Panc1 (cell line): ENCODE data around the gene RAPGEF3.

Experiments used
- CTCF ChIP-seq: fragments of 450-650 bp; IDR thresholded peaks from 2 replicates; pipeline ENCODE4 v1.5.1; 2017; ENCODE audit warnings: mild to moderate bottlenecking
- POLR2AphosphoS5 ChIP-seq: IDR thresholded peaks from 2 replicates; pipeline ENCODE4 v1.6.1; 2012; ENCODE audit warnings: mild to moderate bottlenecking, low read depth, low read length, moderate library complexity
- REST ChIP-seq, 2 experiments: IDR thresholded peaks; 2 replicates each; pipeline ENCODE4 v1.6.1; 2011 to 2012; ENCODE audit warnings: low read depth in 2 of 2, control low read depth in 1 of 2, low read length in 1 of 2, mild to moderate bottlenecking in 1 of 2, moderate library complexity in 1 of 2; ENCODE audit not compliant: insufficient read depth in 1 of 2
- SIN3A ChIP-seq: IDR thresholded peaks from 2 replicates; pipeline ENCODE4 v1.6.1; 2012; ENCODE audit warnings: low read depth, mild to moderate bottlenecking, low read length, moderate library complexity, borderline replicate concordance; ENCODE audit not compliant: insufficient read depth
- TCF7L2 ChIP-seq: IDR thresholded peaks from 2 replicates; pipeline ENCODE4 v1.6.1; 2011; ENCODE audit warnings: mild to moderate bottlenecking, low read depth, low read length, inconsistent platforms

- TF ChIP-seq POLR2AphosphoS5 = no peak
- TF ChIP-seq CTCF = no peak
- TF ChIP-seq TCF7L2 = no peak
- TF ChIP-seq SIN3A = no peak
- no peak for TF ChIP-seq REST (IDR thresholded peaks at IDR 0.05; ENCODE audit: insufficient read depth in 1 of 2, low read depth in 2 of 2, low read length in 1 of 2)
Measured at GRCh38 chr12:47747596-47748506, 10.8 kb downstream of the RAPGEF3 start.
